Measurements from ENCODE around the gene CTBS.
A peak's percentile ranks its signal among the peaks of the same experiment; 100 is the strongest.
"Not testable (repeated sequence)": the region's sequence is repeated elsewhere in the genome, so short reads cannot be mapped to it uniquely, and the experiment has no call there.

The CTBS gene

DNA sequence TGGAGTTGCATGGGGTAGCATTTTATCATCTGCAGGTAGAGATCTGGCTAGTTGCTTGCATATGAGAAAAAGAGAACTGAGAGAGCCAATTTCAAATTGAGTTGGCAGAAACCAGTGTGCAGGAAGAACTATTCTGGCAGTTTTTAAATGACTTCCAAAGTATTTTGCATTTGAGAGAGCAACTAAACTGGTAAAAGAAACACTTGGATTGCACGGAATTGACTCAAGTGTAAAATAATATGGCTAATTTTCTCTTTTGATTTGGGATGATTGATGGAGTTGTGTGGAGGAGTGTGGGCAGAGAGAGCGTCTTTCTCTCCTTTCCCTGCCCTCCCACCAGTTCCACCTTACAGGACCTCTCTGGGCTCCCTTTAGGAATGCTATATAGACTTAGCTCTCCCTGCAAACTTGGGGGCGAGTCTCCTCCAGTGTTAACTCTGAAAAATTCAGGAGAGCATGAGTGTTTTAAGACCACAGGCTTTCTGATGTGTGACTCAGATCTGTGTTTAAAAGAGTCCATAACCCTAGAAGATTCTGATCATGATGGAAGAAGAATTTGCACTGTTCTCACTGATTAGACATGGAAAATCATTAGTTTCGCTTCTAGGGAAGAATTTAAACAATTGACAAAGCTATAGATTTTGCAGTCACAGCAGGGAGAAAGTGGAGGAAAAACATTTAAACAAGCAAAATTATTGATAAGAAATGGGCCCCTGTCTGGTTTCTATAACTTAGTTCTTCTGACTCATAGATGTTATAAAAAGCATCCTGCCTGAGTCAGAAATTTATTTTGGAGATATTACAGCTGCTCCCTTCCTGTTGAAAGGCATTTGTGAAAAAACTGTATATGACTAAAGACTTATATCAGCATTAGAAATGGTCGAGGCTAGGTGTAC lies 24.9 kb upstream of the CTBS start:
- Histone ChIP-seq H3K36me3 (no peaks in the 10 kb centered on the region), H3K27me3 (no peaks in the 10 kb centered on the region), H3K9me3 (replicated peaks in 1 of 11) (peaks cover 4 to 10% (median 6%) of the 10 kb centered on the region in 11 experiments; a peak in 21 of 22 replicates), H3K4me3 (no peak overlapping the region), H3K27ac (peak overlapping the region in 4 of 11 experiments; percentile 21 to 54 (median 42); a peak in 5 of 22 replicates), H4K20me1 (no peaks in the 10 kb centered on the region), H3K4me2 (peak overlapping the region in 8 of 11 experiments; percentile 6 to 84 (median 52); a peak in 12 of 22 replicates), H3K9ac (peak overlapping the region in 1 of 11 experiments; percentile 47; a peak in 3 of 22 replicates), H3K4me1 (peaks cover 0 to 24% (median 10%) of the 10 kb centered on the region in 10 experiments; a peak in 12 of 20 replicates)
- TF ChIP-seq Cebpa-rat (IDR thresholded peaks at IDR 0.05) = no peak

DNA sequence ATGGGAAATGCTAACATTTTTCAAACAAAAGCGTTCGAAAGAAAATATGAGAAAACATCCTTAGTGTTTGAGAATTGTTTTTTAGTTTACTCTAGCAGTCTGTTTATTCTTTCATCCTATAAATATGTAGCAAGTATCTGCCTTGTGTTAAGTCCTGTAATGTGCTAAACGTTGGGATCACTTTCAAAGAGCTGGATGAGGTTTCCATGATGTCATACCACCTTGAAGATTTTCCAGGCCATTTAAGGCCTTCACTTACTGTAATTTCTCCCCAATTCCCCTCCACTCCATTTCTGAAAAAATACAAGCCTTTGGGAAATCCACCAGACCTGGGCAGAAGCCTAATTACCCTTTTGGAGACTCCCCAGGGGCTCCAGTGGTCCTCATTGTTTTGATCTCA lies 24.2 kb upstream of the CTBS start:
- Histone ChIP-seq H3K4me1 (peaks cover 0 to 24% (median 10%) of the 10 kb centered on the region in 10 experiments; a peak in 12 of 20 replicates), H3K4me3 (no peak overlapping the region), H4K20me1 (no peaks in the 10 kb centered on the region), H3K27ac (no peak overlapping the region), H3K9me3 (replicated peaks in 1 of 11) (peaks cover 0 to 12% (median 0%) of the 10 kb centered on the region in 11 experiments; a peak in 6 of 22 replicates), H3K27me3 (no peaks in the 10 kb centered on the region), H3K36me3 (no peaks in the 10 kb centered on the region), H3K4me2 (peak overlapping the region in 2 of 11 experiments; percentile 81 to 84; a peak in 3 of 22 replicates), H3K9ac (no peak overlapping the region)
- no peak for TF ChIP-seq Cebpa-rat (IDR thresholded peaks at IDR 0.05)

DNA sequence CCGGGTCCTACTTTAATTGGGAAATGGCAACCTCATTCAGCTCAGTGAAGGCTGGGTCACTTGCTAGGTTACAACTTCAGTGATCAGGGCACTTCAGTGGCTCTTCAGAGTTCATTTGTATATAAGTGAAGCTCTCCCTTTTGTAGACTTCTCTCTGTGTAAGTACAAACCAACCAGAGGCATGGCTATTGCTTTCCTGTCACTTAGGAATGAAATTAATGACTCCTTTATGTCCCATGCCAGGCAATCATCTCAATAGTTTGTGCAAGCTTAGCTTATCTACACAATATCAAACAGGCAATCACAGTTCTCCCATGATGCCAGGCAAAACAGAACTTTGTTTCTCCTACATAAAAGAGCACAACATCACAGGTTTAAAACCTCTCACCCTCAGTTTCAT lies 22.8 kb upstream of the CTBS start:
- Histone ChIP-seq H3K36me3 (no peaks in the 10 kb centered on the region), H3K4me3 (no peak overlapping the region), H3K27me3 (no peaks in the 10 kb centered on the region), H3K4me2 (no peak overlapping the region), H4K20me1 (no peaks in the 10 kb centered on the region), H3K4me1 (peaks cover 0 to 24% (median 10%) of the 10 kb centered on the region in 10 experiments; a peak in 12 of 20 replicates), H3K27ac (no peak overlapping the region), H3K9me3 (replicated peaks in 1 of 11) (peaks cover 0 to 13% (median 0%) of the 10 kb centered on the region in 11 experiments; a peak in 5 of 22 replicates), H3K9ac (no peak overlapping the region)
- no peak for TF ChIP-seq Cebpa-rat (IDR thresholded peaks at IDR 0.05)

DNA sequence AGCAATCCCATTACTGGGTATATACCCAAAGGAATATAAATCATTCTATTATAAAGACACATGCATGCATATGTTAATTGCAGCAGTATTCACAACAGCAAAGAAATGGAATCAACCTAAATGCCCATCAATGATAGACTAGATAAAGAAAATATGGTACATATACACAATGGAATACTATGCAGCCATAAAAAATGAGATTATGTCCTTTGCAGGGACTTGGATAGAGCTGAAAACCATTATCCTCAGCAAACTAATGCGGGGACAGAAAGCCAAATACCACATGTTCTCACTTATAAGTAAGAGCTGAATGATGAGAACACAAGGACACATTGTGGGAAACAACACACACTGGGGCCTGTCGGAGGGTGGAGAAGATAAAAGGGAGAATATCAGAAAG lies 20.7 kb upstream of the CTBS start:
- not testable (repeated sequence) for H3K27me3 ChIP-seq, H3K4me3 ChIP-seq, H3K4me2 ChIP-seq, H3K36me3 ChIP-seq, H3K27ac ChIP-seq, H4K20me1 ChIP-seq, H3K9ac ChIP-seq
- Histone ChIP-seq H3K4me1 (peaks cover 0 to 16% (median 10%) of the 10 kb centered on the region in 10 experiments; a peak in 12 of 20 replicates), H3K9me3 (replicated peaks in 1 of 11) (peaks cover 0 to 21% (median 0%) of the 10 kb centered on the region in 11 experiments; a peak in 6 of 22 replicates)

DNA sequence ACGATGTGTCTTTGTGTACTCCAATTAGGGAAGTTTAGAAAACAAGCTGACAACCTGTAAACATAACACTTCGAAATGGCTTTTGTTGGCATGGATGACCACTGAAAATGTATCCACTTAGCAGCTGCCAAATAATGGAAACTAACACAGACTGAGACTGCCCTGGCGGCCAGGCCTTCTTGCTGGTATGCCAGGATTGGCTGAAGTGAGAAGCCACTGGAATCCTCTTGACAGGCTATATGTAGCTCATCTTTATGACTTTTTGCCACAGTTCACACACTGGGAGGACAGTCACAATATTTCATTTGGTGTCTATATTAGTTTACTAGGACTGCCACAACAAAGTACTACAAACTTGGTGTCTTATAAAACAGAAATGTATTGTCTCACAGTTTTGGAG lies 12.9 kb upstream of the CTBS start:
- no peak for TF ChIP-seq Cebpa-rat (IDR thresholded peaks at IDR 0.05)
- no peaks in the 10 kb centered on the region for H4K20me1 ChIP-seq

DNA sequence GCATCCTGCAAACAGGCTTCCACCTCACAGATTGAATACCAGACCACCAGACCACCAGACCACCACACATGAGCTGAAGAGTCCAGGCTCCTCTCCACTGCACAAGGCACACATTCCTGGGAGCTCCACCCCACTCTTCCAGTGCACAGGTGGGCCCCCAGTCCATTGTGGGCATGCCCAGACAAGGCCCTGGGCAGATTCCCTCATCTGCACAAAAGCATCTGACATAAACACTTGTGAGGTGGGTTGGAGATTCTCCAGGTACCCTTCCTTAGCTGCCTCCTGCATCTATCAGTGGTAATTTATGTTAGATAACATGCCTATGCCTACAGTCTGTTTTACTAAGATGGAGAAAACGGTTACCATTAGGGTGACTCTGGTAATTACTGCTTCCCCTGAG lies 11.6 kb upstream of the CTBS start:
- H3K4me3 ChIP-seq = no peak overlapping the region
- H3K4me2 ChIP-seq = no peak overlapping the region
- no peaks in the 10 kb centered on the region for H3K27me3 ChIP-seq
- peaks cover 31 to 40% (median 34%) of the 10 kb centered on the region in 11 experiments for H3K9me3 ChIP-seq (replicated peaks in 1 of 11)
- H3K36me3 ChIP-seq = peaks cover 0 to 31% (median 0%) of the 10 kb centered on the region in 11 experiments; a peak in 9 of 22 replicates
- H3K4me1 ChIP-seq = peaks cover 0 to 9% (median 8%) of the 10 kb centered on the region in 10 experiments; a peak in 6 of 20 replicates
- H4K20me1 ChIP-seq = no peaks in the 10 kb centered on the region
- no peak overlapping the region for H3K27ac ChIP-seq
- TF ChIP-seq Cebpa-rat (IDR thresholded peaks at IDR 0.05) = no peak
- H3K9ac ChIP-seq = no peak overlapping the region

More for the DNA sequence above, 12.9 kb upstream of the CTBS start:
- no peak overlapping the region for H3K4me2 ChIP-seq
- no peaks in the 10 kb centered on the region for H3K27me3 ChIP-seq
- H3K9ac ChIP-seq = no peak overlapping the region
- H3K36me3 ChIP-seq = peaks cover 0 to 28% (median 0%) of the 10 kb centered on the region in 11 experiments; a peak in 9 of 22 replicates
- peaks cover 0 to 9% (median 8%) of the 10 kb centered on the region in 10 experiments; a peak in 6 of 20 replicates for H3K4me1 ChIP-seq
- H3K27ac ChIP-seq = no peak overlapping the region
- H3K9me3 ChIP-seq (replicated peaks in 1 of 11) = peaks cover 31 to 40% (median 34%) of the 10 kb centered on the region in 11 experiments
- H3K4me3 ChIP-seq = no peak overlapping the region

DNA sequence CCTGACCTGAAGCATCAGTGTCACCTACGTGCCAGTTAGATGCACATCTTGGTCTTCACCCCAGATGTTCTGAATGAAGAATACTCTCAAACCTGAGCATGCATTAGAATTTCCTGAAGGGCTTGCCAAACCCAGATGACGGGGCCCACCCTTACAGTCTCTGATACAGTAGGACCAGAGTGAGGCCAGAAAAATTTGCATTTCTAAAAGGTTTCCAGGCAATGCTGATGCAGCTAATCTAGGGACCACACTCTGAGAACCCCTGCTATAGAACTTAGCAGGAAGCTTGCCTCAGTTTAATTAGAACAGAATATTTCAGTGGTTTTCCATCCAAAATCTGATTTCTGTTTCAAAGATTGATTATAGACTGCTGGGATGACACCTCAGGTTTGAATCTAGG lies 9.9 kb upstream of the CTBS start:
- no peak for TF ChIP-seq Cebpa-rat (IDR thresholded peaks at IDR 0.05)
- peaks cover 0 to 41% (median 0%) of the 10 kb centered on the region in 11 experiments; a peak in 9 of 22 replicates for H3K36me3 ChIP-seq
- H3K9me3 ChIP-seq (replicated peaks in 1 of 11) = peaks cover 27 to 38% (median 33%) of the 10 kb centered on the region in 11 experiments
- no peak overlapping the region for H3K4me2 ChIP-seq
- H3K9ac ChIP-seq = no peak overlapping the region
- peaks cover 0 to 9% (median 8%) of the 10 kb centered on the region in 10 experiments; a peak in 6 of 20 replicates for H3K4me1 ChIP-seq
- no peak overlapping the region for H3K27ac ChIP-seq
- no peaks in the 10 kb centered on the region for H3K27me3 ChIP-seq
- H3K4me3 ChIP-seq = no peak overlapping the region
- H4K20me1 ChIP-seq = no peaks in the 10 kb centered on the region

DNA sequence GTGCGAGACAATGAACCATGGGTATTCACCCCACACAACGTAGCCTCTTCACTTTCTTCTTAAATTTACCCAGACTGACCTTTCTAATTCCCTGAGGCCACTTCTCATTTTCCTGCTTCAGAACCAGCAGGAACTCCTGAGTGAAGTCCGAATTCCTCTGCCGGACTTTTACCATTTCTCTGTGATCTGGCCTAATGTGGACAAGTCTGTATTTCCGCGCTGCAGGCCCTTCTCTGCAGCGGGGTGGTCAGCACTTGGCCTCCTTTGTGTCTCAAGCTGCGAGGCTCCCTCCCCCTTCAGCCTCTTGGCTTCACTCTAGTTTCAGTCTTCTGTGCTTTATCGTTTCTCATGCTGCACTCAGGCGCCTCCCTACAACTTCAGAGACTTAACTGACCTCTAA lies 9.4 kb upstream of the CTBS start:
- Histone ChIP-seq H3K4me2 (0 out of 22 replicates have a peak overlapping the region, but pooled peaks of 2 of the 11 experiments have one; percentile 3 to 19), H4K20me1 (no peaks in the 10 kb centered on the region), H3K9me3 (replicated peaks in 1 of 11) (peaks cover 27 to 38% (median 33%) of the 10 kb centered on the region in 11 experiments), H3K4me3 (no peak overlapping the region), H3K9ac (no peak overlapping the region), H3K4me1 (peaks cover 0 to 9% (median 8%) of the 10 kb centered on the region in 10 experiments; a peak in 6 of 20 replicates), H3K27me3 (no peaks in the 10 kb centered on the region), H3K27ac (no peak overlapping the region), H3K36me3 (peaks cover 0 to 45% (median 0%) of the 10 kb centered on the region in 11 experiments; a peak in 9 of 22 replicates)
- no peak for TF ChIP-seq Cebpa-rat (IDR thresholded peaks at IDR 0.05)
